Globus pallidus (tissue), 1 donor: ENCODE data around the gene IRGQ.

Source experiments
- DNase-seq: peaks from one replicate; pipeline ENCODE4 v3.0.0-alpha.2; 2015; ENCODE audit warnings: low spot score

IRGQ gene, protein sequence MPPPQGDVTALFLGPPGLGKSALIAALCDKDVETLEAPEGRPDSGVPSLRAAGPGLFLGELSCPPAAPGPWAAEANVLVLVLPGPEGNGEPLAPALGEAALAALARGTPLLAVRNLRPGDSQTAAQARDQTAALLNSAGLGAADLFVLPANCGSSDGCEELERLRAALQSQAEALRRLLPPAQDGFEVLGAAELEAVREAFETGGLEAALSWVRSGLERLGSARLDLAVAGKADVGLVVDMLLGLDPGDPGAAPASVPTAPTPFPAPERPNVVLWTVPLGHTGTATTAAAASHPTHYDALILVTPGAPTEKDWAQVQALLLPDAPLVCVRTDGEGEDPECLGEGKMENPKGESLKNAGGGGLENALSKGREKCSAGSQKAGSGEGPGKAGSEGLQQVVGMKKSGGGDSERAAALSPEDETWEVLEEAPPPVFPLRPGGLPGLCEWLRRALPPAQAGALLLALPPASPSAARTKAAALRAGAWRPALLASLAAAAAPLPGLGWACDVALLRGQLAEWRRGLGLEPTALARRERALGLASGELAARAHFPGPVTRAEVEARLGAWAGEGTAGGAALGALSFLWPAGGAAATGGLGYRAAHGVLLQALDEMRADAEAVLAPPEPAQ

DNA sequence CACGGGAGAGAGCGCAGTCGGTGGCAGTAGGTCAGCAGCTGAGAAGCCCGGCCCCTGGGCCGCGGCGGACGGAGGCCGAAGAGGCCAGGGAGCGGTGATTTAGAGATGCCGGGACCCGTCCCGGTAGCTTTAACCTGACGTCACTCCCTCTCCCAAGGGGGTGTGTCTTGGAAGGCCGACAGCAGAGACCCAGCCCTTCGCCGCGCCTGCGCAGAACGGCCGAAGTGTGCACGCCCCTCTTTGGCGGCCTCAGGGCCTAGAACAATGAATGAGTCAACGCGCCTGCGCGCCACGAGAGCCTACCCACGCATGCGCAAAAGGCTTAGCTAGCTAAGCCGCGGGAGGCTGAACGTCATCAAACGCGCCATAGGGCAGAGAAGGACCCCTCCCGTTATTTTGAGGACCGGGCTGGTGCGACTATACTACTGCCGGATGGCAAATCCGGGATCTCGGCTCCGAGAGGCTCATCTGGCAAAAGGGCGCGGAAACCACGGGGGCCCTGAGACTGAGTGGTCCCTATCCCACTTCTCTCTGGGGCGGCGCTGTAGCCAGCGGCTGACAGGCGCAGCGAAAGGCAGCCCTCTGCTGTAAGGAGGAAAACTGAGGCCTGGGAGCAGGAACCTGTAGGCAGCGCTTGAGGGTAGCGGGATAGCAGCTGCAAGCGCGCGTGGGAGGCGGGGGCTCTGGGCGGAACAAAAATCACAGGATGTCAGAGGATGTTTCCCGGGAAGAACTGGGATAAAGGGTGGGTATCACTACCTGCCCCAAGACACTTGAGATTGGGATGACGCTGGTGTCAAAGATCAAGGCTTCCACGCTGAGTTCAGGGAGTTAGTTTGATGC lies at the start of gene IRGQ, which contains the start of gene ZNF576:
Gene IRGQ (minus strand): TSS at position 136 of the 843 bp plus-strand sequence. CDS start 796 bp downstream, outside the sequence.
Gene ZNF576 (plus strand): TSS at position 597 of the 843 bp plus-strand sequence. CDS start 514 bp downstream, outside the sequence.
- DNase-seq = peak; percentile 99

DNA sequence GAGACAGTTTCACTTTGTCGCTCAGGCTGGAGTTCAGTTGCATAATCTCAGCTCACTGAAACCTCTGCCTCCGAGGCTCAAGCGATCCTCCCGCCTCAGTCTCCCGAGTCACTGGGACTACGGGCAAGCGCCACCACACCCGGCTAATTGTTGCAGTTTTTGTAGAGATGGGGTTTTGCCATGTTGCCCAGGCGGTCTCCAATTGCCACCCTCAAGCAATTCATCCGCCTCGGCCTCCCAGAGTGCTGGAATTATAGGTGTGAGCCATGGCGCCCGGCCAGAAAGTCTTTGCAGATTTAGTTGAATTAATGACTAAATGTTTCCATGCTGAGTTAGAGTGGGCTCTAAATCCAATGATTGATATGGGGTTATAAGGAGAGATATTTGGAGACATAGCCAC lies 48.2 kb upstream of the IRGQ start:
- DNase-seq = no peak

DNA sequence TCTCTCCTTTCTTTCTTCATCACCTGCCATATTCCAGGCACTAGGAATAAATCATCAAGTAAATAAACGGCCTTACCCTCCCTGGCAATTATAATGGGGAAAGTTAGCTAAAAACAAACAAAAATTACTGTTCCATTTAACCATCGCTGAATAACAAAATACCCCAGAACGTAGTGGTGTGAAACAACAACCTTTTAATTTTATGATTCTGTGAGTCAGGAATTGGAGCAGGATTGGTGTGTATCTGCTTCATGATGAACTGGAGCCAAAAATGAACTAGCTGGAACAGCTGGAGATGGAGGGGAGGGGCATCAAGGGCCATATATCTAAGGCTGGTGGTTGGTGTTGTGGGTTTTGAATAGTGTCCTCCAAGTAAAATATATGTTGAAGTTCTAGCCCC lies 47.4 kb upstream of the IRGQ start:
- DNase-seq = no peak

DNA sequence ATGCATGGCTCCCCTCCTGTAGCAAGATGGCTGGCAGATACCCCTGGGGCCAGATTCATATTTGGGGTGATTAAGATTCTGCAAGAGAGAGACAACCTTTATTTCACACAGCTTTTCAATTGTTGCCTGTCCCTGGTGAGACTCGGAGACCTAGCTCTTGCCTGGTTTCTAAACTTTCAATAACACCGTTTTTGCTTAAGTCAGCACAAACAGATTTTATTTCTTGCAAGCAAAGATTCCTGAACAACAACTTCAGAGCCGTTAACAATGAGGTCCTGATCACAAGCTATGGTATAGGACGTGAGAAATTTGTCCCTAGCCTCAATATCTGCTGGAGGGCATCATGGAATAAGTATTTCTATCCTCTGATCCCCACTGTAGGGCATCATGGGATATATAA lies 46.6 kb upstream of the IRGQ start:
- DNase-seq = no peak

DNA sequence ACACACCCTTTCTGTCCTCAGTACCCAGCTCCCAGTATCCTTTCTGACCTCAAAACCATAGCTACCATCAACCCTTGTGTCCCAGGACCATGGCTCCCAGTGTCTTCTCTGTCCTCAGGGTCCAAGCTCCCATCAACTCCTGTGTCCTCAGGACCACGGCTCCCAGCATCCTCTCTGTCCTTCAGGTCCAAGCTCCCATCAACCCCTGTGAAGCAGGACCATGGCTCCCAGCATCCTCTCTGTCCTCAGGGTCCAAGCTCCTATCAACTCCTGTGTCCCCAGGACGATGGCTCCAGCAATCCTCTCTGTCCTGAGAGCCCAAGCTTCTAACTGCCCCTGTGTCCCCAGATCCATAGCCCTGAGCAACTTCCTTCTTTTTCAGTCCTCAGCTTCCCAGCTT lies 45.4 kb upstream of the IRGQ start:
- no peak for DNase-seq

DNA sequence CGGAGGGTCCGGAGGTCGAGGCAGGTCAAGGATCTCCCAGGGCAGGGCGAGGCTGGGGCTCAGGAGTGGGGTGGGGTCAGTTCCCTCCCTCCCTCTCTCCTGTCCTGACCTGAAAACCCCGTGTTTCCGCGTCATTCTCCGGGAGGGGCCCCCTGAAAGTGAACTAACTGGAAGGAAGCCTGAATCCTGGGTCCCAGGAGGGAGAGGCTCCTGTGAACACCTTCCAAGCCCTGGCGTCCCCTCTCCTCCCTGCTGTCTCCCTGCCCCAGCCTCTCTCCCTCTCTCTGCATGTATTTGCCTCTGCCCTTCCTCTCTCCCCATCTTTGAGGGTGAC lies 44.5 kb upstream of the IRGQ start:
- DNase-seq = no peak

DNA sequence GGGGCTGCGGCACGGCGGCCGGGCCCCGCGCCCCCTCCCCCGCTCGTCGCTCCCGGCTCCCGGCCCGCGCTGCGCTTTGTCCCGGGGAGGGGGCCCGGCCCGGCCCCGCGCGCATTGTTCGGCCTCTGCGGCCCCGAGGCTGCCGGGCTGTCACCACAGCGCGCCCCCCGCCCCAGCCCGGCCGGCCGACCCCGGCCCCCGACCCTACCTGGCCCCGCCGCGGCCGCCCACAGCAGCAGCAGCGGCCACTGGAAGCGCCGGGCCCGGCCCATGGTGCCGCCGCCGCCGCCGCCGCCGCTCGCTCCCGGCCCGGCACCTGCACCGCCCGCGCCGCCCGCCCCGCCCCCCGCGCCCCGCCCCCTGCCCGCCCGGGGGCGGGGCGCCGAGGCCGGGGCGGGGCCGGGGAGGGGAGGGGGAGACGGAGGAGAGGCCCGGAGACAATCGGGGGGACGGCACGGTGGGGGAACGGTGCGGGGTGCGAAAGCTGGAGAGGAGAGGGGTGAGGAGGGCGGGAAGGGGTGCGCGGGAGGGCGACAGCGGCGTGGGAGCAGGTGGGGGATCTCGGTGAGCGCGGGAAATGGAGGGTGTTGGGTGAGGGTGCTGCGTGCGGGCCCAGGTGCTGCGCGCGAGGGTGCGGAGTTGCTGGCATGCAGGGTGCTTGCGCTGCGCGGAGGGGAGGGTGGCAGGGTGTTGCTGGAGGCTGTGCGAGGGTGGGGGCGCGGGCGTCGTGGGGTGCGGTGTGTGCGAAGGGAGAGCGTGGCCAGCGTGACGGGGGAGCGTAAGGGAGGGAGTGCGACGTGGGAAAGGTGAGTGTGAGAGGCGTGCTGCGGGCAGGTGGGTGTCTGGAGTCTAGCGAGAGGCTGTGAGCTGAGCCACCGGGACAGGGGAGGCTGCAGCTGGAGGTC lies 43.8 kb upstream of the IRGQ start, which contains the start of gene CADM4:
Gene CADM4 (minus strand): TSS at position 332 of the 905 bp plus-strand sequence. CDS start 60 bp downstream, at position 272.
- peak; percentile 56 for DNase-seq

DNA sequence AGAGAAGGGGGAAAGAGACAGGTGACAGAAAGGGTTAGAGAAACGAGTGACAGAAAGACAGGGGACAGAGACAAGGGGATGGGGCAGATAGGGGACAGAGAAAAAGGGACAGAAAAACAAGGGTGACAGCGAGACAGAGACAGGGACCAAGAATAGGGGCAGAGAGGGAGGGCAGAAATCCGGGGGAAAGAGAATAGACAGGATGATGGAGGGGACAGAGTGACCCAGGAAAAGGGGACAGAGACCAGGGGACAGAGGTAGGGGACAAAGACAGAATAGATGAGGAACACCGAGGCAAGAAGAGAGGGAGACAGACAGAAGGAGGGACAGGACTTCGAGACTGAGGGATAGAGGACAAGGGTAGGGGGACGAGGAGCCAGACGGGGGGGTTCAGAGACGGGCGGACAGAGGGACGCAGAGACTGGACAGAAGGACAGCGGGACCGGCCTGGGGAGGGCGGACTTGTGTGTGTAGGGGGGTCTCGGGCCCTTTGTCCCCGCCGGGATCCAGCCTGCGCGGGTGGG lies 43.1 kb upstream of the IRGQ start:
- peak; percentile 20 for DNase-seq

DNA sequence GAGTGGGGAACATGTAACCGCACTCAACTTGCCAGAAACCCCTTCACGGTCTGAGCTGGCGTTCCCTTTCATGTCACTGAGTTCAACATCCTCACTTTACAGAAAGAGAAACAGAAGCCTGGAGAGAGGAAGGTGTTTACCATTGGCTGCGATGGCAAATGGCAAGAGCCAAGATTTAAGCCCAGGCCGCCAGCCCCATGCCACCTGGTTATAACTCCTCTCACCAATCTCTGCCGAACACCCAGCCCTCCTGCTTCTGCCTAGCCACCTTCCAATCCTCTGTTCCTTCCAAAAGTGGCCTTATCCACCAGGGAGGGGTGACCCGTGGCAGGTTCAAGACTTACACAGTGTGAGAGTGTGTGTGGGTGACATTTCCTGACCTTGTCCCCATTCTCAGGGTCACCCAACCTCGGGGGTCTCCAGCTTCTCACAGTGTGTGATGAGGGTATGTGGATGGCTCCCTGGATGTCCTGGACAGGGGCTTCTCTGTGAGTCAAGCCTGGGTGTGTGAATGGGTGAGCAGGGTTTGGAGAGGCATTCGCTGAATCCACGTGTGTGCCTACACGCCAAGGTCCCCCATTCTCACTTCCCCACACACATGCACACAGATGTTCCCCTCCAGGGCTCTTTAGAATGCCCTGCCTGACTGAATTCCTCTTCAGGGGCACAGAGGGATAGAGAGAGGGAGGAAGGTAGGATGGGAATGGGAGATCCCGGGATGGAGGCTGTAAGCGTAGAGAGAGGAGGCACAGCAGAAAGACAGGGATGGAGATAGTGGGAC lies 42.5 kb upstream of the IRGQ start:
- peak; percentile 24 for DNase-seq

DNA sequence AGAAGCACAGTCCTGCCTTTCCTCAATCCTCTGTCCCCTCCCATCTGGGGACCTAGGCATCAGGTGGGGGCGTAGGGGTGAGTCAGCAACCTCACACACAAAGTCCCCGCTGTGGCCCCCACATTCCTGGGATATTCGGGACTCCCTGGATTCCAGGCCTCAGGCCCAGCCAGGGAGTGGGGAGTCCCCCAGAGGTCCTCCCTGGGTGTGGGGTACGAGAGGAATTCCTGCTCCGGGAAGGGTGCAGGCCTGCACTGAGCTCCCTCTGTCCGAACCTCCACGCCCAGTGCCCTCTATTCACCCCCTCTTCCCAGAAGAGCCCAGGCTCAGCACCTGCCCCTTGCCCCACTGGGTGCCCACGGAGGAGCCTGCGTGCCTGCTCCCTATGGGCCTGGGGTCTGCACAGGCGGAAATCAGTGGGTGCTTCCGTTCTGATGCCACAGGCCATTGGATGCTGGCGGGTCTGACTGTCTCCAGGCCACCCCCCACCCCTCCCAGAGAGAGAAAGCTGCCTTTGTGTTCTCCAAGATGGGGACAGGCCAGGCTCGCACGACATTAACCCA lies 40.3 kb upstream of the IRGQ start:
- DNase-seq = peak; percentile 91

DNA sequence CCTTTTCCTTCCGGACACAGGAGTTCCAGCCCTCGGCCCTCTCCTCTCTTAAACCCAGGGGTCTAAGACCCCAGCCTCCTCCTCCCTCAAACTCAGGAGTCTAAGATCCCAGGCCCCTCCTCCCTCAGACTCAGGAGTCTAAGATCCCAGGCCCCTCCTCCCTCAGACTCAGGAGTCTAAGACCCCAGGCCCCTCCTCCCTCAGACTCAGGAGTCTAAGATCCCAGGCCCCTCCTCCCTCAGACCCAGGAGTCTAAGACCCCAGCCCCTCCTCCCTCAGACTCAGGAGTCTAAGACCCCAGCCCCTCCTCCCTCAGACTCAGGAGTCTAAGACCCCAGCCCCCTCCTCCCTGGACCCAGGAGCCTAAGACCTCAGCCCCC lies 39.6 kb upstream of the IRGQ start:
- DNase-seq = peak; percentile 21

DNA sequence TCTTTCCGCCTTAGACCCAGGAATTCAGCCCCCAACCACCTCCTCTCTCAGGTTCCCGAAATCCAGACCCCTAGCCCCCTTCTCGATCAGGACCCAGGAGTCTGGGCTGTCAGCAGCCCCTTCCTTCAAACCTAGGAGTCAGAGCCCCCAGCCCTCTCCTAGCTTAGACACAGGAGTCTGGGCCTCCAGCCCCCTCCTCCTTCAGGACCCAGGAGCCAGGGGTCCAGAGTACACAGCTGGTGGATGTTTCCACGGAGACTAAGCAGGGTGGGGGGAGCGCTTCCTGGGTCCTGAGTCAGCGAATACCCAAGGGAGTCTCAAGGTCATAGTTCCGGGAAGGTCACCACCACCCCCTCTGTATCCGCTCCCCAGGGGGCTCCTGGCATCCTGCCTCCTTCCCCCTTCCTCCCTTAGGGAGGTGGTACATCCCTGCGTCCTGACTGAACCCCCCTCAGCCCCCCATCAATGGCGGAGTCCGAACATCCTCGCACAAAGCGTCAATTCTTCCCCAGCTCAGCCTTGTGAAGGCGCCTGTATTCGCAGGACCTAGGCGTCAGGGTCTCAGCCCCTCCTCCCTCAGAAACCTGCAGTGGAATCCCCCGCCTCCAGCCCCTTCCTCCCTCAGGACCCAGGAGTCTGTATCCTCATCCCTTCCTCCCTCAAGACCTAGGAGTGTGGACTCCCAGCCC lies 39.1 kb upstream of the IRGQ start:
- DNase-seq = peak; percentile 84

DNA sequence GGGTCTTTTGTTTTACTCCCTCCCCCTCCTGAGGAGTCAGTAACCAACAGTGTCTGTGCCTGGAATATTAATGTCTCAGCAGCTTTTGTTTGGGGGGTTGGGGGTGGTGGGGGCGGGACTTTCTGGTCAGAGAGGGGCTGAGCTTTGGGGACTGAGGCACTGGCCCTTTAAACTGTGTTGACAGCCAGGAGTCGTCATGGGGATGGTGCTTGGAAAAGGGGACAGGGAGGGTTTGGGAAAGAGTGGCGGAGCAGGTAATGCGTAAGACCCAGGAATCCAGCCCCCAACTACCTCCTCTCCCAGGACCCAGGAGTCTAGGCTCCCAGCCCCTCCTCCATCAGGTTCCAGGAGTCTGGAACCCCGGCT lies 38.6 kb upstream of the IRGQ start:
- peak; percentile 73 for DNase-seq

DNA sequence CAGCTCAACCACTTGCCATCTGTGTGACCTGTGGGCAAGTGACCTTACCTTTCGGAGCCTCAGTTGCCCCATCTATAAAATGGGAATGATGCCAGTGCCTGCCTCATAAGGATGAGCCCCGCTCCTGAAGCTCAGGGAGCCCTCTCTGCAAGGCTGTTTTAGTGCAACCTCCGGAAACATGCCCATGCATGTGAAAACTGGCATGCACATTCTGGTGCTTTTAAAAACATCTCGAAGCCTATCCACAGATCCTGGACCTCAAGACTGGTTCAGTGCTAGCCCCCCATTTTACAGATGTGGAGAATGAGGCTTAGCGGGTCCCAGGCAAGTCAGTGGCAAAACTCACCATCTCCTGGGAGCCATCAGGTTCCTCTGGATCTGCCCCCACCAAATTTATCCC lies 38.1 kb upstream of the IRGQ start:
- DNase-seq = no peak

DNA sequence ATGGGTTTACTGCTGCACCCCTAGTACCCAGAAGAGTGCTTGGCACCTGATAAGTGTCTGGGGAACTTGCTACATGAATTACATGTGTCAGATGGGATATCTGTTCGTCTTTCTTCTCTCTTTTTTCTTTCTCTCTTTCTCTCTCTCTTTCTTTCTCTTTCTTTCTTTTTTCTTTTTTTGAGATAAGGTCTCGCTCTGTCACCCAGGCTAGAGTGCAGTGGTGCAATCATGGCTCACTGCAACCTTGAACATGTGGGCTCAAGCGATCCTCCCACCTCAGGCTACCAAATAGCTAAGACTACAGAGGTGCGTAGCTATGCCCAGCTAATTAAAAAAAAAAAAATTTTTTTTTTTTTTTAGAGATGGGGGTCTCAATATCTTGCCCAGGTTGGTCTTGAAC lies 37.6 kb upstream of the IRGQ start:
- no peak for DNase-seq

DNA sequence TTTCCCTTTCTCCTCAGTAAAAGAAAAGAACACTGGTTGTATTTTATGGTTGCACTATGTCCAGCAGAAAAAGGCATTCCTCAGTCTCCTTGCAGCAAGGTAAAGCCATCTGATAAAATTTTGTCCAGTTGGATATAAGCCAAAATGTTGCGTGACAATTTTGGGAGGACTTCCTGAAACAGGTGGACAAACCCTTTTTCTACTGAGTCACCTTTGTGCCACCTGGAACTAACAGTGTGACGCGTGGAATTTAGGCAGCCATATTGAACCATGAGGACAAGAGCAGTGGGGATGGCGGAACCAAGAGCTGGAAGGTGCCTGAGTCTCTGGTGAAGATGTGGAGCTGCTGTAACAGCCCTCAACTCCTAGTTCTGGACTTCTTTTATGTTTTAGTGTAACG lies 35.6 kb upstream of the IRGQ start:
- no peak for DNase-seq

DNA sequence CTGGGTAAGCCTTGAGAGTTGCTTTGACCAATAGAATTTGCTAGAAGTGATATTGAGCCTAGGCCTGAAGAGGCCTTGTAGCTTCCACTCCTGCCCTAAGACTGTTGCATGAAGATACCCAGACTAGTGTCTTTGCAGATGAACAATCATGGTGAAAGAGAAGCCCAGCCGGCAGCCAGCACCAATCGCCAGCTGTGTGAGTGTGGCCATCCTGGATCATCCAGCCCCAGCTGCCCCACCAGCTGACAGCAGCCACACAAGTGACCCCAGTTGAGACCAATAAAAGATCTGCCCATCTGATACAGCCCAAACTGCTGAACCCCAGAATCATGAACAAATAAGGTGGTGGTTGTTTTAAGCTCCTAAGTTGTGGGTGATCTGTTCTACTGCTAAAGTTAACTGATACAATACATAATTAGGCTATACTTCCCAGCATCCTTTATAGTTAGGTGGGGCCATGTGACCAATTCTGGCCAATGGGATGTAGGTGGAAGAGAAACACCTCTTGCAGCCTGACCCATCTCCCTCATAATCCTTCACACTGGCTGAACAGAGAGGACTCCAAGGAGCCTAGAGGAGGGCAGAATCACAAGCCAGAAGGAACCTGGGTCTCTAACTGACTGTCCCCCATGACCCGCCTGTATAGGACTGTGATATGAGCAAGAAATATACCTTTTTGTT lies 32.9 kb upstream of the IRGQ start:
- peak; percentile 35 for DNase-seq

DNA sequence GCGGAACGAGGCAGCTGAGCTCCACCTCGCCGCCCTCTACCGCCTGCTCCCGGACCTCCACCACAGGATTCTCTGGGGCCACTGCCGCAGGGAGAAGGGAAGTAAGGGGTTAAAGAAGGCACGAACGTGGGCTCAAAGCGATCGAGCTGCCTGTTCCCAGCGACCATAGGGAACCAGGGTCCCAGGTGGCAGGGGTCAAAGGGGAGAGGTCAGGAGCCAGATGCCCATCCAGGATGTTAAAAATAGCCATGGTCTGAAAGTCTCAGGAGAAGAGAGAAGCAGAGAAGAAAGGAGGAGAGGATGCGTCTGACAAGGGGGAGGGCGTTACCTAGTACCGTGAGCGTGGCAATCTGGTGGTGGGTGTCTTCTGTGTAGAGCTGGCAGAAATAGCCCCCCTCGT lies 30.9 kb upstream of the IRGQ start:
- no peak for DNase-seq
